Retinal pigment epithelial cell (primary cell): ENCODE results near the gene AP2S1.

Experiments
- DNase-seq: peaks from one replicate; pipeline ENCODE4 v3.0.0-alpha.2; 2010; ENCODE audit warnings: low read depth
- H3K4me3 ChIP-seq: 2 replicates; pipeline ENCODE4 v1.5.1; 2011; ENCODE audit warnings: mild to moderate bottlenecking, low read length, control low read depth, moderate library complexity
- TF ChIP-seq, protein P1 (sequence below): conservative IDR thresholded peaks from 2 replicates; pipeline ENCODE4 v1.5.1; 2011; ENCODE audit warnings: low read depth, low read length, control low read depth, inconsistent platforms

The AP2S1 gene

DNA sequence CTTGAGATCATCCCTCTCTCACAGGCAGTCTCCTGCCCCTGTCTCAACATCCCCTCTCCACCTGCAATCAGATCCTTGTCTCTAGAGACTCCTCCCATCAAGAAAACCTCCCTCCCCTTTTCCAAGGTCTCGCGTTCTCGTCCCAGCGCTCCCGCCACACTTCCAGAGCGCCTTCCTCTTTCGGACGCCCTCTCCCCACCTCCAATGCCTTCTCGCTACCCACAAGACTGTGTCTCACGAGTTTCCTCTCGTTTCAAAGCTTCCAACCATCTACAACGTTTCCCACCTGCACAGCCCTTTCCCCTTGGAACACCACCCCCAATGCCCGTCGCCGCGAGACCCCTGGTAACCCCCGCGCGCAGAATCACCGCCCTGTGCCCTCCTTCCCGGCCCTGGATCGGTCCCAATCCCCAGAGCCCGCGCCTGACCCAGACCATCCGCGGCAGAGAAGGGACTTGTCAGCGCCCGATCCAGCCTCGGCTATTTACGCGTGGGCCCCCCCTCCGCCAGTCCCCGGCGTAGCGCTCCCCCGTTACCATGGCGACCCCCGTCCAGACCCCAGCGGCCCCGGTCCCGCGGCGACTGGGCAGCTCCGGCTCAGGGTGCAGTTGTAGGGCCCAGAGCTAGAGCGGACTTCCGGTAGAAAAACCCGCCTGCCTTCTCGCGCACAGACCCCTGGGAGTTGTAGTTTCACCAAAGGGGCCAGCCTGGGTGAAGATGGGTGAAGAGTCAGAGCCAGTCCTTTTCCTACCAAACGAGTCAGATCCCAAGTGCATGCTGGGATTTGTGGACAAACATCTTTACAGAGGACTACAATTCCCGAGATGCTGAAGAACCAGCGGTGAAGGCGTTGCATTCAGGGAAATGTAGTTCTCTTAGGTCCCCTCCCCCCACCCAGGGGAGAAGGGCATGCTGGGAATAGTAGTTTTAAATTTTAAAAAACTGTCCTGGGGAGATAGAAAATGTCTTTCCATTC lies at the start of gene AP2S1:
AP2S1 (minus strand) TSS at position 619 of the 976 bp plus-strand sequence; CDS start at position 539, 80 bp downstream.
- H3K4me3 ChIP-seq = peak within 1 kb of the TSS; percentile 90
- TF ChIP-seq, protein P1, sequence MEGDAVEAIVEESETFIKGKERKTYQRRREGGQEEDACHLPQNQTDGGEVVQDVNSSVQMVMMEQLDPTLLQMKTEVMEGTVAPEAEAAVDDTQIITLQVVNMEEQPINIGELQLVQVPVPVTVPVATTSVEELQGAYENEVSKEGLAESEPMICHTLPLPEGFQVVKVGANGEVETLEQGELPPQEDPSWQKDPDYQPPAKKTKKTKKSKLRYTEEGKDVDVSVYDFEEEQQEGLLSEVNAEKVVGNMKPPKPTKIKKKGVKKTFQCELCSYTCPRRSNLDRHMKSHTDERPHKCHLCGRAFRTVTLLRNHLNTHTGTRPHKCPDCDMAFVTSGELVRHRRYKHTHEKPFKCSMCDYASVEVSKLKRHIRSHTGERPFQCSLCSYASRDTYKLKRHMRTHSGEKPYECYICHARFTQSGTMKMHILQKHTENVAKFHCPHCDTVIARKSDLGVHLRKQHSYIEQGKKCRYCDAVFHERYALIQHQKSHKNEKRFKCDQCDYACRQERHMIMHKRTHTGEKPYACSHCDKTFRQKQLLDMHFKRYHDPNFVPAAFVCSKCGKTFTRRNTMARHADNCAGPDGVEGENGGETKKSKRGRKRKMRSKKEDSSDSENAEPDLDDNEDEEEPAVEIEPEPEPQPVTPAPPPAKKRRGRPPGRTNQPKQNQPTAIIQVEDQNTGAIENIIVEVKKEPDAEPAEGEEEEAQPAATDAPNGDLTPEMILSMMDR = no peak
- peak; percentile 98 for DNase-seq

DNA sequence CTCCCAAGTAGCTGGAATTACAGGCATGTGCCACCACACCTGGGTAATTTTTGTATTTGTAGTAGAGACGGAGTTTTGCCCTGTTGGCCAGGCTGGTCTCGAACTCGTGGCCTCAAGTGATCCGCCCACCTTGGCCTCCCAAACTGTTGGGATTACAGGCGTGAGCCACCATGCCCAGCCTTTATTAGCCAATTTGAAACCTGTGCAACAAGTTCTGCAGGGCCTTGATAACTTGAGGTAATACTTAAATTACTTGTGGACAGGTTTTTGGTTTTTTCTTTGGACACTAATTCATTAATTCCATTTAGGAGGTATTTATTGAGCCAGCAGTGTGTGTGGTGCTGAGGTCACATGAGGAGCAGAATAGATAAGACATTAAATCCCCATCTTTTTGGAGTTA lies 49.7 kb upstream of the AP2S1 start:
- no peak overlapping the region for H3K4me3 ChIP-seq
- TF ChIP-seq, protein P1 = no peak
- DNase-seq = no peak

DNA sequence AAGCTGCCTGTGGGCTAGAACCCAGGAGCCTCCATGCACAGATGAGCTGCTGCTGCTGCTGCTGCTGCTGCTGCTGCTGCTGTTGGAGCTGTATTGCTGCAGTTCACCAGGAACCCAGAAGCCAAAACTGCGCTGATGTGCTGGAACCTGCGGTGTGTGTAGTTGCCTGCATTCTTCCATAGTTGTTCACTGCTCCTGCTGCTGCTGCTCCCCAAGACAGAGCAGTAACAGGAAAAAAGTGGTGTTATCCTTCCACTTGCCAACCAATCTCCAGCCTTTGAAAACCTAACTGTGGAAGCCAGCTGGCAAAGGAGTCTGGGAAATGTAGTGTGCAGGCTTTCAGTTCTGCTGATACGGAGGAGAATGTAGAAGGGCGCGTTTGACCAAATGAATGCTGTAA lies 48.1 kb upstream of the AP2S1 start:
- TF ChIP-seq, protein P1 = no peak
- DNase-seq = no peak
- H3K4me3 ChIP-seq = no peak overlapping the region

DNA sequence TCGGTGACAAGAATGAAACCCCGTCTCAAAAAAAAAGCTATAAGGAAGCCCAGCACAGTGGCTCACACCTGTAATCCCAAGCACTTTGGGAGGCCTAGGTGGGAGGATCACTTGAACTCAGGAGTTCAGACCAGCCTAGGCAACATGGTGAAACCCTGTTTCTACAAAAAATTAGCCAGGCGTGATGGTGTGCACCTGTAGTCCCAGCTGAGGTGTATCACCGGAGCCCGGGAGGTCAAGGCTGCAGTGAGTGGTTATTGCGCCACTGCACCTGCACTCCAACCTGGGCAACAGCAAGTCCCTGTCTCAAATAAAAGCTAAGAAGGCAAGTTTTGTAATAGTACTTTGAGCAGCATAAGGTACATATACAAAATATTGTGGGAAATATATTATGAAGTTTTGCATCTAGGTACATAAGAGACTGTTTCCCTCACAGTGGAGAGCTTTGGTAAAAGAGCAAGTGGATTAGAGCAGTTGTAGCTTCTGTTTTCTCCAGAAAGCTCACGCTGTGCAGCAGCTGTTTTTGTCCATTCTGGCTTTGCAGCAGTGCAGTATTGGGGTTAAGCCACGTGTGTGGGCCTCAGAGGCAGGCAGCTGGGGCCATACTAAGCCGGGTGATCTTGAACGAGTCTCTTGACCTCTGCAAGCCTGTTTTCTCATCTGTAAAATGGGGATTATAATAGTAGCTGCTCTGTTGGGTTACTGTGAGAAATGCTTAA lies 45.6 kb upstream of the AP2S1 start:
- TF ChIP-seq, protein P1 = no peak
- DNase-seq = no peak
- H3K4me3 ChIP-seq = no peak overlapping the region

DNA sequence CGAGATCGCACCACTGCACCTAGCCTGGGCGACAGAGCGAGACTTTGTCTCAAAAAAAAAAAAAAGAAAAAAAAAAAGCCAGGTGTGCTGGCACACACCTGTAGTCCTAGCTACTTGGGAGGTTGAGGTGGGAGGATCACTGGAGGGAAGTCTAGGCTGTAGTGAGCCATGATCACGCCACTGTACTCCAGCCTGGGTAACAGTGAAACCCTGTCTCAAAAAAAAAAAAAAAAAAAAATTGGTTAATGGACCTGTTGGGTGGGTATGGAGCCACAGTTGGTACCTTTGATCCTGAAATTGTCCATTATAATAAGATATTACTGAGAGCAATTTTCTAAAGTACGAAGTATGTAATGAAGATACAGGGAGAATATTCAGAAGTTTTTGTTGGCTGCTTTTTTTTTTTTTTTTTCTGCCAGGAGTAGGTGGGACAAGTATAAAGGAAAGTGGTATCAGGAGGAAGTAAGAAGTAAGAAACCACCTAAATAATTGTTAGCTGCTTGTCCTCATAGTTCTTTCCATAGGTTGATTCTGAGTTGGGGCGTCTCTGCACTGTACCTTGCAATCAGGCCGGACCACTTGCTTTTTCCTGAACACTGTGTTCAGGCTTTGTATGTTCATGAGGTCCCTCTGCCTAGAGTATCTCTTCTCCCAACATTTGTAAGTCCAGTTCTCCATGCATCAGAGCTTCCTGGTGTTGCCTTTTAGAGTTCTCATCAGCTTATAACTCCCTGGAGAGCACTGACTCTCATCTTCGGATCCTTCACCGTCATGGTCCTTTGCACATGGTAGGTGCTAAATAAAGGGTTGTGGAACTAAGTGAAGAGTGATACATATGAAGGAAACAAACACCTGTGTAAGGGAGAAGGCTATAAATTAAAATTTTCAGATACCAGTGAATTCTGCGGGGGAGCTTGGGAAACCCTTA lies 41.9 kb upstream of the AP2S1 start:
- TF ChIP-seq, protein P1 = no peak
- H3K4me3 ChIP-seq = no peak overlapping the region
- no peak for DNase-seq

DNA sequence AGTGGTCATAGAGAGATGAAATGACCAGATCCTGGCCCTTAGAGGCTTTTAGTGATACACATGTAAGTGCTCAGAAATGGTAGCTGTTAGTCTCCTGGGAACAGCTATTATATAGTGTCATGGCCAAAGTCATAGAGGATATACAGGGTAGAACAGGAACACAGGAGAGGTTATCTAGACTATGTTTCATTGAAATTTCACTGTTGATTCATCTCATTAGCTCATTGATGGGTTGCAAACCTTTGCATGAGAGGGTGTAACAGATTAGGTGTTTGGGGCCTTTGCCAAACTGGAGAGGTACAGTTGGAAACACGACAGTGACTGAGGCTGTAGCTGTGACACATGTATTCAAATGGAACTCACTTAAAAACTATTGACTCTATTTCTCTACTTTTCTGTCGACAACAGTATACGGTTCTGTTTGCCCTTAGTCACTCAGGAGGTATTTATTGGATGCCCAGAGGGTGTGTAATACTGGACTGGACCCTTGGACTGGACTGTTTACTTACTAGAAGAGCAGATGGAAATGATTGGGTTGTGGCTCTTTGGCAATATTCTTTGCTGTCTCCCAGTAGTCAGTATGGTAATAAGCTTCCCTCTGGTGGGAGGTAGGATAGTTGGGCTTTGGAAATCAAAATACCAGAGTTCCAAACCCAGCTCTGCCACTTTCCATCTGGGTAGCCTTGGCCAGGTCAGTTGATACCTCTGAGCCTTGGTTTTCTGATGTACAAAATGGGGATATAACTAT lies 40.0 kb upstream of the AP2S1 start:
- DNase-seq = no peak
- TF ChIP-seq, protein P1 = no peak
- H3K4me3 ChIP-seq = no peak overlapping the region
